Dedifferentiated amniotic fluid mesenchymal stem cell (primary cell): ENCODE data around the gene SLC66A1.
A peak's percentile ranks its signal among the peaks of the same experiment; 100 is the strongest.

Experiments used
- DNase-seq: peaks from one replicate; pipeline ENCODE4 v3.0.0-alpha.2; 2016; ENCODE audit errors: extremely low spot score

Gene SLC66A1

DNA sequence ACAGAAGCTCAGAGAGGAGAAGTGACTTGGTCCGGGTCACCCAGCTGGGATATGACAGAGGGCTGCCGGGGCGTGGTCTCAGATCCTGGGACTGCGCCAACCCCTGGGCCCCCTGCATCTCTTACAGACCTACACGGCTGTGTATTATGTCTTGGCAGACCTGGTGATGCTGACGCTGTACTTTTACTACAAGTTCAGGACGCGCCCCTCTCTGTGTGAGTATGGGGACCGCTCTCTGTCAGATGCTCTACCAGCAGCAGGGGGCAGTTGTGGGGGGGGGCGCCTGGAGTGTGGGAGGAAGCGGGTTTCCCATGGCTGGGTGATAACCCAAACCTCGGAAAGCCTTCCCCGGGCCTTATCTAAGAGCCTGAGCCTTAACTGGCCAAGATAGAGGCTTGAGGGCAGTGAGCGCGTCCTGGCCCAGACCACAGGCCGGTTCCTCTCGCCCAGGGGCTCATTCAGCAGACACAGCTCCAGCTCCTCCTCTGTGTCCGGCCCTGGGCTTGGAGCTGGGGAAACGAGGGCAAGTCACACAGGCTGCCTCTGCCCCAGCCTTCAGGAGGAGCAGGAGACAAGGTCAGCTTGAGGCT lies 13.3 kb downstream of the SLC66A1 start:
- DNase-seq, result no peak

DNA sequence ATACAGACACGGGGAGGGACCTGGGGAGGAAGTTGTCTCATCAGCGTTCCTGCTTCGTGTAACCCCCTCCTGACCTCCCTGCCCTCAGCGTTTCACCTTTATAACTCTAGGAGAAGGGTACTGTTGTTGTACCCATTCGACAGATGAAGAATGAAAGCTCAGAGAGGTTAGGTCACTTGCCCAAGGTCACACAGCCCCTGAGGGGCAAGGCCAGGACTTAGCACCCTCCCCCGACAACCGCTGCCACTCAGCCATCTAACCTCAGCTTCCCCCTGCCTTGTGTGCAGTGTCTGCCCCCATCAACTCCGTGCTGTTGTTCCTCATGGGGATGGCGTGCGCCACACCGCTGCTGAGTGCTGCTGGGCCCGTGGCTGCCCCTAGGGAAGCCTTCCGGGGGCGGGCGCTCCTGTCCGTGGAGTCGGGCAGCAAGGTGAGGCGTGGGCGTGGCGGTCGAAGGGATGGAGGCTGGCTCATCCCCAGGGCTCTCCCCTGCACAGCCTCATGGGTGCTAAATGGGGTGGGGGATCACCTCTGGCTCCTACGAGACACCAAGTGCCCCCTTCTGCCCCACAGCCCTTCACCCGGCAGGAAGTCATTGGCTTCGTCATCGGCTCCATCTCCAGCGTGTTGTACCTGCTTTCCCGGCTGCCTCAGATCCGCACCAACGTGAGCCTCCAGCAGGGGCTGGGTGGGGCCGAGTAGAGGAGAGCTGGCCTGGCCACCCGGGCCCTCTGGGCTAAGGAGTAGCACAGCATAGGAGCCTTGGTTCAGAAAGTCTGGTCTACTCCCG lies 14.0 kb downstream of the SLC66A1 start:
- DNase-seq, result no peak

DNA sequence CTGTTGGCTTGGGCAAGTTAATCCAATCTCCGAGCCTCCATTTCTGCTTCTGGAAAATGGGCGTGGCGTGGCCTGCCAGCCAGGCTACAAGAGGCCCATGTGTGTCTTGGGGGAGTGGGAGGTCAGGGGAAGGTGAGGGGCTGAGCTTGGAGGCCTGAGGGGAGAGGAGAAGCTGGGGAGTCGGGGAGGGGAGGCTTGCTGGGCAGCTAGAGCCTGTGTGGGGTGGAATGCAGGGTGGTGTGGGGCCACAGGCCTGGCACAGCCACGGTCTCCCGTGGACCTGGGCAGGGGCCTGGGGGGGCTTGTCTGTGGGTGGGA lies 14.6 kb downstream of the SLC66A1 start:
- no peak for DNase-seq

DNA sequence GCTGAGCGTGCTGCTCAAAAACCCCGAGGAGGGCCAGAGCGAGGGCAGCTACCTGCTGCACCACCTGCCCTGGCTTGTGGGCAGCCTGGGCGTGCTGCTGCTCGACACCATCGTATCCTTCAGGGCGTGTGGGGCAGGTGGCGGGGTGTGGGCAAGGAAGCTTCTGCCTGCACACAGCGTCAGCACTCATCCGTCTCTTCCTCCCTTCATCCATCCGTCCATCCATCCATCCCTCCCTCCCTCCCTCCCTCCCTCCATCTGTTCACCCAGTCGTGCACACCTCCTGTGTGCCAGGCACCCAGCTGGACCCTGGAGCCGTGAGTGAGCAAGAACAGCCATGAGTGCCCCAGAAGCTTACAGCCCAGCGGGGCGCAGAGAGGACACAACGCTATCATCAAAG lies 15.2 kb downstream of the SLC66A1 start:
- no peak for DNase-seq

DNA sequence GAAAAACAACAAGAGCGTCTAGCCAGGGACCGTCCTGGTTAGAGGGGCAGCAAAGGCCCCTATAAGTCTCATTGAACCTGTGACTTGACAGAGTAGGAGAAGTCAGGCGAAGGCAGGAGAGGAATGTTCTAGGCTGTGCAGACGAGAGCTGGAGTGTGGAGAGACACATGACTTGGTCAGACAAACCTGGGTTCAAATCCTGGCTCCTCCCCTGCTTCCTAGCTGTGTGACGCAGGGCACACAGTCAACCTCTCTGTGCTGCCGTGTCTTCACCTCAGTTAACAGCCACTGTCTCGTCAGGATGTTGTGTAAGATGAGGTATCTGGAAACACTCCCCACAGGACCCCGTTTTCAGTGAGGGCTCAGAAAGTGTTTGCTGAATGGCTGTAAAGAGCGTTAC lies 15.6 kb downstream of the SLC66A1 start:
- DNase-seq, result no peak

DNA sequence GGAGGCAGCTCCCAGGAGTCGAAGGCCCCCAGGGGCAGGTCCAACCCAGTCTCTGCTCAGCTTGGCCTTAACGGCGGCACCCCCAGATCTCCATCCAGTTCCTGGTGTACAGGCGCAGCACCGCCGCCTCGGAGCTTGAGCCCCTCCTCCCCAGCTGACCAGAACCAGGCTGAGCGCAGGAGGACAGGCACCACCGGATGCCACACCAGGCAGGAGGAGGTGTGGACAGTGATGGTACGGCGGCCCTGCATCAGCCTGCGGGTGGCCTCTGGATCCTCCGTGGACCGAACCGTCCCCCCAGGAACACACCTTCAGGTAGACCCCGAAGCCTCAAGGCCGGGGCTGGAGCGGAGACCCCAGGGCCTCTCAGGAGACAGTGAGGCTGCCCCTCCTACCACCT lies 16.4 kb downstream of the SLC66A1 start:
- DNase-seq, result no peak

DNA sequence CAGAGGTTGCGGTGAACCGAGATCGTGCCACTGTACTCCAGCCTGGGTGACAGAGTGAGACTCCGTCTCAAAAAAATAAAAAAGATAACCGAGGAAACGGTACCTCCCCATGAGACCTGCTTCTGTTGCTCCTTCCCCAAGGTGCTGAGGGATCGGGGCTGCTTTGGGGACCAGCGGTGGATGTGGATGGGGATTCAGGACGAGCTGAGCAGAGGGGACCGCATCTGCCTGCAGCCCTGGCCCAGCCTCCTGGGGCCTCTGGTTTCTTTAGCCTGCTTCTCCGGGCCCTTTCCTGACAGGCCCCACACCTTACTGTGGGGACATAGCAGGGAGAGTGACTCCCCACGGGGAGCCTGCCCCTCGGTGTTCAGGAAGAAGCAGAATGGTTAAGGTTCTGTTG lies 17.1 kb downstream of the SLC66A1 start:
- no peak for DNase-seq

DNA sequence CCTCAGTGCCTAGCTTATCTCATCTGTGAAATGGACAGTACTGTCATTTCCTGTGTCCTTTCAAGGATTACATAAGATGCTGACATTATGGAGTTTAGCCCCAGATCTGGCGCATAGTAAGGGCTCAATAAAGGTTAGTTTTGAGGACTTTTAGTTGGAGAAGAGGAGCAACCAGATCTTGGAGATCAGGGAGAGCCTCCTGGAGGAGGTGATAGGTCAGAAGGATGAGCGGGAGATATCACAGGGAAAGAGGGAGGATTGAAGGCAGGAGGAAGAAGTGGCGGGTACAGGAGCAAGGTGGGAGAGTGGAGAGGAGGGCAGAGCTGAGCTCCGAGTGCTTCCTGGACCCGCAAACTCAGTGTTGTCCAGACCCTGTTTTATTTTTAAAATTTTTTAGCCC lies 17.5 kb downstream of the SLC66A1 start:
- no peak for DNase-seq

DNA sequence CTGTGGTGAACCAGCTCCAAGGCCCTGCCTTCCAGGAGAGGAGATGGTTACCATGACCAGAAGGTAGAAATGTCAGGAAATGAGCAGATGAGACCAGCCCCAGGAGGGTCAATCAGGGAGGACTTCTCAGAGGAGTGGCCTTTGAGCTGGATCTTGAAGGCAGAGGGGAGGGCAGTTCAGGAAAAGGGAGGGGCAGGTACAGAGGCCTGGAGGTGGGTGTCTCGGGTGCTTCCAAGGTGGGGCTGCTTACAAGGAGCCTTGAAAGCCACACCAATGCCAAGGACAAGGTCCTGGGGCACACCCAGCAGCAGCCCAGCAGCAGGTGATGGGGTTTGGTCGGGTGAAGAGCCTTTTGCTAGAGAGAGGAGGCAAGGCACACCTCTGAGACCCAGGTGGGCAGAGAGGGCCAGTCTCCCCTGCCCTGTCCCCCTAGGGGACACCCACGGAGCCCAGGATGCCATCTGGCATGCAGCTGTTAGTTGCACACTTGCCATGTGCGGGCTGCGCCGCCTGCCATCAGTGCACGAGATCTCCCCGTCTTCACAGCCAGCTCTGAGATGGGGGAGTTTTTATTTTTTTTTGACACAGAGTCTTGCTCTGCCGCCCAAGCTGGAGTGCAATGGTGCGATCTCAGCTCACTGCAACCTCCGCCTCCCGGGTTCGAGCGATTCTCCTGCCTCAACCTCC lies 18.5 kb downstream of the SLC66A1 start:
- no peak for DNase-seq

DNA sequence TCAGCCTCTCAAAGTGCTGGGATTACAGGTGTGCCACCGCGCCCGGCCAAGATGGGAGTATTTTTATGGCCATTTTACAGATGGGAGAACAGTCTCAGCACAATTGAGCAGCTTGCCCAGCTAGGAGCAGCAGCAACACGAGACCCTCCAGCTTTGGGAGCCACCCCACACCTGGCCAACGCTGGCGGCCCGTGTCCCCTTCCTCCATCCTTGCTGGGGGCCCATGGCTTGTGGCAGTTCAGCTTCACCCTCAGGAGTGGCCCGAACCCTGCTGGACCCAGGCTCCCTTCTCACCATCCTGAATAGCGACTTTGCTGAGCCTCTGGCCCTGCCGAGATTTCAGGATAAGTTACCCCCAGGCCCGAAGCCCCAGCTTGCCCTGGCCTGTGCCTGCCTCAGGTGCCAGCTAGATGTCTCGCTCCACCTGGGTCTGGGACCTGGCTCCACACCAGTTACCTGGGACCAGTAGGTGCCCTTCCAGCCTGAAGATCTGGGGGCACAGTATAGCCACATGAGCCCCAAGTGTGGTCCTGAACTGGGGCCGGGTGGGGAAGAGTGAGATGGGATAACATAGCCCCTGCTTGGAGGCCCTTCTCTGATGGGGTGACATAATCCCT lies 19.2 kb downstream of the SLC66A1 start:
- DNase-seq, result no peak

DNA sequence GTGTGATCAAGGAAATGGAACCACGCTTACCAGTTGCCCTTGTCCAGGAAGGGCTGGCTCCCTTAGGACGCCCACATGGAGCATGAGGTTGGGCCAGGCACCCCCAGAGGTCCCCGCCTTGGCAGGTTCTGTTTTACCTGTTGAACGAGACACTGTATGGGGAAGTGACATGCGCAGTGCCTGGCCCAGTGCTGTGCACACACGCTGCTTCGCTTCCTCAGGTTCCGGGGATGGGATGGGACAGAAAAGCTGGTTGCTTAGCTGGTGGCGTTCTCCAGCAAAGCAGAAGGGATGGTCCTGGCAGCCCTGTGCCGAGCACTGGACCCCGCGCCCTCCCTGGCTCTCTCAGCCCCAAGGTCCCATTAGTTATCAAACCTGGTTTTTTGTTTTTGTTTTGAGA lies 20.7 kb downstream of the SLC66A1 start:
- DNase-seq, result no peak

DNA sequence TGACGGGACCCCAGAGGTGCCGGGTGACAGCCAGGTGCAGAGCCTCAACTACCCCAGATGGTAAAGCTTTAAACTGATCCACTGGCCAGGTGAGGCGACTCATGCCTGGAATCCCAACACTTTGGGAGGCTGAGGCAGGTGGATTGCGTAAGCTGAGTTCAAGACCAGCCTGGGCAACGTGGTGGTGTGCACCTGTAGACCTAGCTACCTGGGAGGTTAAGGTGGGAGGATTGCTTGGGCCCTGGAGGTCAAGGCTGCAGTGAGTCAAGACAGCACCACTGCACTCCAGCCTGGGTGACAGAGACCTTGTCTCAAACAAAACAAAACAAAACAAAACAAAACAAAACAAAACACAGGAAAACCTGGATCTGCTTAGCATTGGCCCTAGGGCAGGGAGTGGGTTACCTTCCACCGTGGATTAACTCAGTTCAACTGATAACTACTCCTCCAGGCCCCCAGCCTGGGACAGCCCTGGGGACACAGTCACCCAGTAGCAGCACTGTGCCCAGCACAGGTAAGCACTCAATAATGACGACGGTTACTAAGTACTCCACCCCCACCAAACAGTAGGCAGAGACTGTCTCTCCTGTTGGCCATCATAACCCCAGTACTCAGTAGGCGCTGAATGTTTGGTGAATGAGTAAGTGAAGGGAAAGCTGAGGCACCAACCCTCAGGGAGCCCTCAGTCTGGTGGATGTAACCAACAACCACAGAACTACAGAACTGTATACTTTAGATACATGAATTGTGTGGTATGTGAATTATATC lies 21.6 kb downstream of the SLC66A1 start:
- DNase-seq, result no peak

DNA sequence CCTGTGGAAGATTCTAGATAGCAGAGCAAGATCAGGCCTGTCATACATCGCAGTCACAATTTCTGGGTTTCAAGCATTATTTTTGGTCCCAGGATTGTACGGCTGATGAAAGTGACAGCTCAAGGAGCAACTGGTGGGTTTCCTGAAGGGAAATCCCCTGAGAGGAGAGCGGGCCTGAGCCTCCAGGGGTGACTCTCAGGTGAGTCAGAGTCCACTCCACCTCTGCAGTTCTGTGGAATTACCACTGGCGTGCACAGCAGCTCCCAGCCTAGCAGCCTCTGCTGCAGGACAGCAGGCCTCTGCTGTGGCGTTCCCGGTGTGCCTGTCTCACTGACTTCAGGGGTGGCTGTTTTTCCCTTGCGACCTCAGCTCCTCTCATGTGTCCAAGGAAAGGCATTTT lies 24.4 kb downstream of the SLC66A1 start:
- no peak for DNase-seq

DNA sequence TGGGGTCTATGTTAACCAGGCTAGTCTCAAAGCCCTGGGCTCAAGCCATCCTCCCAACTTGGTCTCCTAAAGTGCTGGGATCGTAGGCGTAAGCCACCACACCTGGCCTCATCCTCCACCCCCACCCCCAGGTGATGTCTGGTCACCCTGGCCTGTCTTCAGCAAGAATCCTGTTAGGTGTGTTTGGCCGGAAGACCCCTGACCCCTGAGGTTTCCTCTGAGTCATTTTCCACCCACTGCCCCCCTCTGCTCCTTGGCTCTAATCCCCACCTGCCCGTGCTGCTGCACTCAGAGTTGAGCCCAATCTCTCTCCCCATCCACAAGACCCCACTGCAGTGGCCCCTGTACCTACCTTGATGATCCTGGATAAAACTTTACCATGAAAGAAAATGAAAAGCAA lies 25.2 kb downstream of the SLC66A1 start:
- no peak for DNase-seq

DNA sequence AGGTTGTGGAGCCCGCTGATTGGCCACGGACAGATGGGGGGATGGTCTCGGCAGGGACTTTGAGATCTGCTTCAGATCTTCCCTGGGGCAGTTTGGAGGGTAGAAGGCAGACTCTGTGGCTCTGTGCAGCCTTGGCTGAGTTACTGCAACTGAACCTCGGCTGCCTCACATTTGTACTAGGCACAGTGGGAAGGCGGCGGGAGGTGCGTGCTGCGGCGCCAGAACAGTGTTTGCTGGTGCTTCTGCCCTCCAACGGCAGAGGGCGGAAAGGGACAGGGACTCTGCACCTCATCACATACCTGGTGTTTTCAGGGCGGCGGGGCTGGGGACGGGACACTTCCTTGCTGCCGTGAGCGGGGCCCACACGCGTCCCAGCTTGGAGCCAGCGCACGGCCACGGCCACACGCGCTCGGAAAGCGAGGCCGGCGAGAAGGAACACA lies 26.2 kb downstream of the SLC66A1 start:
- no peak for DNase-seq

DNA sequence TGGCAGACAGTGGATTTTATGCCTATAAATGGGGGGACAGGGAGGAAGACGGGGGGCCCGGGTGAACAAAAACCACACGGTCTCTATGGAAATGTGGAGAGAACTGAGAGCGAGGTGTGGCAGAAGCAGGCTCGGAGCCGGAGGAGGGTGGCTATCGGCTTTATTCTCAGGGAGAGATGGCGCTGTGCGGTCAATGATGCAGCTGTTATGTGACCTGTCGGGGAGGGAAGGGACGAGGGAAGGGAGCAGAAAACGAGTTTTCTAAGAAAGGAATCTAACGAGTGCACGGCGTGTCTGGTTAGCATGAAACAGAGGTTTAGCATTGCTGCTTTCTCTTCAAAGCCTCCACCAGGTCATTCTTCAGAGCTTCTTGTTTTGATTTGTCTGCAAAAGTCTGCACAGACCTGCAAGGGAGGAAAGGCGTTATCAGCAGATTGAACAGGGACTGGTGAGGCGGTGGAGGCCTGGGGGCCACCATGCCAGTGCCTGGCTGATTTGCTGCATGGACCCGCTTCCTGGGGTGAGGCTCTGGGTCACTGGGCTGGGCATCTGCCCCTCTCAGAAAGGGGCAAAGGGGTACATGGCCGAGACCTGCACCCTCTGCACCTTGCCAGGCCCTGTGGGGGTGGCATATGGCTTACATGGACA lies 27.2 kb downstream of the SLC66A1 start:
- no peak for DNase-seq

DNA sequence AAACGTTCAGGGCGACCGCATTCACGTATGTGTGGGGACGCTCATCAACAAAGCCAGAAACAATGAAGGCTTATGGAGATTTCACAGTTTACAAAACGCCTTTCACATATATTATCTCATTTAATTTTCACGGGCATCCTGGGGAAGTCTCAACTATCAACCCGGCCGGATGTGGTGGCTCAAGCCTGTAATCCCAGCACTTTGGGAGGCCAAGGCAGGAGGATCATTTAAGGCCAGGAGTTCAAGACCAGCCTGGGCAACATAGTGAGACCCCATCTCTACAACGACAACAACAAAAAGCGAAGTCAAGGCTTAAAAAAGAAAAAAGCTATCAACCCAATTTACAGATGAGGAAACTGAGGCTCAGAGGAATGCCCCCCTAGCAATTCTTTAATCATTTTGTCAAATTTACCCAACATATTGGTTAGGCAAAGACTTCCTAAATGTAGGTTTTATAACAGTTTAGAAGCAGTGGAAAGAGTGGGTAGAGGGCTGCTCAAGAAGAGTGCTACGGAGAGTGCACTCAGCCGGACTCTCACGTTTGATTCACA lies 28.3 kb downstream of the SLC66A1 start:
- DNase-seq, result no peak

DNA sequence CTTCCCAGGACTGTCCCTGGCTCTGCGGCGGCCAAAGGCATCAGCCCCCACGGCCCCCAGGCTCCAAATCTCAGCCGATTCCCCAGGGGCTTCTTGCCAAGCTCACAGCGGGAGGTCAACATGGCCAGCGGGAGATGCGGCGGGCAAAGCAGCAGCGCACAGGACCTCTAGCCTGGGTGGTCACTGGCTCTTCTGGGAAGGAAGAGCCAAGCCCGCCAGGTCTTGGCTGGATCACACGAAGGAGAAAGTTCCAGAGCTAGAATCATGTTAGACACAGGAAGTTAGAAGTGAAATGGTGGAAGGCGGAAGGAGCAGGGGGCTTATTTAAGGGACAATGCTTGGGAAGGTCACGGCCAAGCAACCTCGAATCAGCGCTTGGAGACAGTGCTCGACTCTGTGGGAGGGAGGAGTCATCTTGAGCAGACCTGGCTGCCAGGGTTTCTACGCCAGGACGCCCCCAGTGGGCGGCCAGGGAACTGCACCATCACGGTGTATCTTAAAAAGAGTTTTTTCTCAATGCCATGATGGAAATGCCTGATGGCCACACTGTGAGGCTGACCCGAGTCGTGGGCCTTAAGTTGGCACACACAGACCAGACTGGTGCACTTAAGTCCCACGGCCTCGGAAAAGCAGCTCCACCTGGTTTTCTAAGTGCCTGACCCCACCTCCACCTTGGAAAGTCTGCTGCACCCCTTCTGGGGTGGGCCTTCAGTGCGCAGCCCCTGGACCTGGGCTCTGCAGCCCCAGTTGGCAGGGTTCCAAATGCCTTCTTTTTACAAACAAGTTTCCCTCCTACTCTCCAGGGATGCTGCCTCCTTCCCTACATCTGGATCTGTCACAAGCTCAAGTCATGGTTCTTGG lies 29.3 kb downstream of the SLC66A1 start:
- peak; percentile 62 for DNase-seq

DNA sequence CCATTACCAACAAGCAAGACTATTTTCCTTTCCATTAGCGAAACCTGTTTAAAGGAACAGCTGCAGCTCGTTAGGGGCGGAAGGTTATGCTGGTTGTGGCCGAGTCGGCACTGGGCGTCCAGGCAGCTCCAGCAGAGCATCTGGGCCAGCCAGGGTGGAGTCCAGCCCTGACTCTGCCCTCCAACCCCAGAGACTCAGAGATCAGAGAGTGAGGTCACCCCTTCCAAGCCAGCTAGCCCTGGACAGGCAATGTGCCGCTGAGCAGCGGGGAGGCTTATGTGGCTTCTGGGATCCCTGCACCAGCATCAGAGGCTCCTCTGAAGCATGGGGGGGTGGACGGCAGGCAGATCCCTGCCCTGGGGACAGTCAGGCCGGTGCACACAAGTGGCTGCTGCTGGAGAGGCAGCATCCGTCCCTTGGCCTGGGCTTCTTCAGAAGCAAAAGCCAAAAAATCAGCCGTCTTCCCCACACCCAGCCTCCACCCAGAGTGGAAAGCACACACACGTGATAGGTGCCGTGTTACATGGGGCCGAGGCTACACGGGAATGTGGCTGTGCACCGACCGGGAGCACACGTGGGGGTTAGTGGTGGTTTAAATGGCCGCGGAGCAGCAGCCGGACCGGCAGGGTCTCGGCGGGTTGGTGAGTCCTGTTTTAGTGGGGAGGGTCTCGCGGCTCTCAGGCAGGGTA lies 30.1 kb downstream of the SLC66A1 start:
- DNase-seq, result no peak
